NCI-H446 treated with DMSO at 0.1 percent for 48 hours (cell line): ENCODE data around the gene SRRM5.
"Not testable (repeated sequence)": the region's sequence is repeated elsewhere in the genome, so short reads cannot be mapped to it uniquely, and the experiment has no call there.

Source experiments
- DNase-seq: peaks from one replicate; lab custom pipeline; 2025; lab: John Stamatoyannopoulos, UW

SRRM5 gene, protein sequence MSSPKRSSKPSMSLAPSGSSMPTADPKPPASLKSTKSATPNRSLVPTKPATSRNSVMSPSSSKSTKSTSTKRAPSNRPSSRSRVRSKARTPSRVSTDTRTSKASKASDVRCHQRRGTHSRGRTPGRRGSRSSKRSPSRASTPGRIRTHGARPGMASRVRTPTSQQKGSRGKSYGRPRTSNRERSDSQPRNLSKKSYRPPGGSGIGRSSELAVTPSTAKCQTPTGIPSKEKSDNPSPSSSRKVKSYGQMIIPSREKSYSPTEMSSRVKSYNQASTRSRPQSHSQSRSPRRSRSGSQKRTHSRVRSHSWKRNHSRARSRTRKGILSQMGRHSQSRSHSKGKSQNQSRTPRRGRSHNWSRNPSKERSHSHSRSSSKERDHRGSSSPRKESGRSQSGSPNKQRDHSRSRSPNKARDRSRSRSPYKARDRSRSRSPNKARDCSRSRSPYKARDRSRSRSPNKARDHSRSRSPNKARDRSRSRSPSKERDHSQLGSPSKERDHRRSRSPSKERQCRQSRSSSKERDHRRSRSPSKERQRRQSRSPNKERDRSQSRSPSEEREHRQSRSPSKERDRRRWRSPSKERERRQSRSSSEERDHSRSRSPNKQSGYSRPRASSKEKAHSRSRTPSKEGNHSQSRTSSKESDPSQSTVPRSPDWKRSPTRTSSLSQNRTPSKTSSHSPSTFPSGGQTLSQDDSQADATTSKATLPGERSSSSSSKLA

DNA sequence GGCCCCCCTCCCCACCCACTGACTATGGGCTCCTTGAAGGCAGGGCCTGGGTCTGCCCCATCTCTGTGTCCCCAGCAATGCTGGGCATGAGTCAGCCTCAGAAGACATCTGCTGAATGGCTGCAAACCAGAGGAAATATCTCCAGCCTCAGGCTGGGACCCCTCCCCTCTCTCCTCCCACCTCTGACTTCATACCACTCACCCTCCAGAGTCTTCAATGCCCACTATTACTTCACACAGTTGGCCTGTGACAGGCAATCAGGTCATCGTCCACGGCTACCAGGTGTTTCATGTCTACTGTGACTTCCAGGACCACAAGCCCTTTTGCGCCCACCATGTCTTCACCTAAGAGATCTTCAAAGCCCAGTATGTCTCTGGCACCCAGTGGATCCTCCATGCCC is at the start of gene SRRM5:
SRRM5 (plus strand) TSS at position 301 of the 400 bp plus-strand sequence; CDS start at position 335, 34 bp downstream.
- DNase-seq = no peak

DNA sequence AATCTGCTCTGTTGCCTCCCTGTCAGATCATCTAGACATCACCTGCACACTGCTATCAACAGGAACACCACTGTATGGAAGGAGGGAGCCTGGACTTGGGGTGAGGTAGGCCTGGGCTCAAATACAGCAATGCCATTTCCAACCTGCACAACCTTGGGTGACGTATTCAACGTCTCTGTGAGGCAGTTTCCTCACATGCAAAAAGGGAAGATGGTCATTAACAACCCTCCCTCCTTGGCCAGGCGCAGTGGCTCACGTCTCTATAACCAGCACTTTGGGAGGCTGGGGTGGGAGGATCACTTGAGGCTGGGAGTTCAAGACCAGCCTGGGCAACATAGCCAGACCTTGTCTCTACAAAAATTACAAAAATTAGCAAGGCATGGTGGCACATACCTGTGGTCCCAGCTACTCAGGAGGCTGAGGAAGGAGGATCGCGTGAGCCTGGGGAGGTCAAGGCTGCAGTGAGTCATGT is 49.6 kb upstream of the SRRM5 start:
- DNase-seq = no peak

DNA sequence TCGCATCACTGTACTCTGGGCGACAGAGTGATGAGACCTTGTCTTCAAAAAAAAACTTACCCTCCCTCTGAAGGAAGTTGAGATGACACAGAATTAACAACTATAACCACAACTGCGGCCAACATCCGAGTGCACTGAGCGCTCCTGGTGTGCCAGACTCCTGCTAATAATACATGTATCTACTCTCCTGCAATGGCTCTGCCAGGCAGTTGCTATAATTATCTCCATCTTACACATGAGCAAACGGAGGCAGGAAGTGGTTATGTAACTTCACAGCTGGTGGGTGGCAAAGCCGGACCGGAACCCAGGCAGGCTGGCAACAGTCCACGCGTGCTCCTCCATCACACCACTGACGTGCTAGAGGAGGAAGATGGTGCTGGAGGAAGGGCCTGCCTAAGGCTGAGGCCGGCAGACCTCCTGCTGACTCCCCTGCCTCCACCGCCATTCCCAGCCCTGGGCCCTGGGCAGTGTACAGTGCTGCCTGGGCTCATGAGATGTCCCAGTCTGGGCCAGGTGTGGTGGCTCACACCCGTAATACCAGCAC is 49.1 kb upstream of the SRRM5 start:
- peak; percentile 53 for DNase-seq

DNA sequence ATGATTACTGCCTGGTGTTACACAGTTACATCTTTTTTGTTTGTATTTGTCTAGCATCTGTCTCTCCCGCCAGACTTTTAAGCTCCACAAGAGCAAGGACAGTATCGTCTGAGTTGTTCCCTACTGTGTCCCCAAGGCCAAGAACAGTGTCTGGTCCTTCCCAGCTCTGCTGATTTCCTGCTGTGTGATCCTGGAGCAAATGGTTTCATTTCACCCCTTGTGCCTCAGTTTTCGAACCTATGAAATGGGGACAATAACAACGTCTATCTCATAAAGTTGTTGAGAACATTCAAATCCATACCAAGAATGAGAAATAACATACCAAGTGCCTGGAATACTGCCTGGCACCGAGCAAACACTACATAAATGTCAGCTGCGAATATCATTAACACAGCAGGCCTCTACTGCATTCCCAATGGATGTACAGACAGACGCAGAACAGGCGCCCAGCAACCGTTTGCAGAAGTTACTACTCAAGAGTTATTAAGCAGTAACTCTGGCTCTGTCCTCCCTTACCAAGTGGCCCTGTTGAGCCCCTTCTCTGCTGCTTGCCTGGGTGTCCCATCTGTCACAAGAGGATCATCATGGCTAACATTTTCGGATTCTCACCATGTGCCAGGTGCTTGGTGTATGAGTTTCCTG is 48.0 kb upstream of the SRRM5 start:
- DNase-seq = no peak

DNA sequence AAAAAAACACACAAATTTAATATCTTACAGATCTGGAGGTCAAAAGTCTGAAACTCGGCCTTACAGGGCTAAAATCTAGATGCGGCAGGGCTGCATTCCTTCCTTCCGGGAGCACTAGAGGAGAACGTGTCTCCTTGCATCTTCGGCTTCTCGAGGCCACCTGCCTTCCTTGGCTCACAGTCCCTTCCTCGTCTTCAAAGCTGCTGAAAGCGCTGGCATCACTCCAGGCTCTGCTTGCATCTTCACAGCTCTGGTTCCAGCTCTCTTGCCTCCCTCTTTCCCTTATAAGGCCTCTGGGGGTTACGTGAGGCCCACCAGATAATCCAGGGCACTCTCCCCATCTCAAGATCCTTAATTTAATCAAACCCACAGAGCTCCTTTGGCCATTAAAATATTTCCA is 47.1 kb upstream of the SRRM5 start:
- peak; percentile 46 for DNase-seq

DNA sequence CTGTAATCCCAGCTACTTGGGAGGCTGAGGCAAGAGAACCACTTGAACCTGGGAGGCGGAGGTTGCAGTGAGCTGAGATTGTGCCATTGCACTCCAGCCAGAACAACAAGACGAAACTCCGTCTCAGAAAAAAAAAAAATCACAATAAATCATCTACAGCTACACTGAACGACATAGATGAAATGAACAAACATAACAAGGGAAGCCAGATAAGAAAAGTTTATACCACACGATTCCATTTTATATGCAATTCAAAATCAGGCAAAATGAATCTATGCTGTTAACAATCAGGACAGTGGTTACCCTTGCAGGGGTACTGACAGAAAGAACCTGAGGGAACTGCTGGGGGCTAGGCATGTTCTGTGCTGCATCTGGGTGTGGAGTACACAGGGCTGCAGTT is 42.2 kb upstream of the SRRM5 start:
- DNase-seq = no peak

DNA sequence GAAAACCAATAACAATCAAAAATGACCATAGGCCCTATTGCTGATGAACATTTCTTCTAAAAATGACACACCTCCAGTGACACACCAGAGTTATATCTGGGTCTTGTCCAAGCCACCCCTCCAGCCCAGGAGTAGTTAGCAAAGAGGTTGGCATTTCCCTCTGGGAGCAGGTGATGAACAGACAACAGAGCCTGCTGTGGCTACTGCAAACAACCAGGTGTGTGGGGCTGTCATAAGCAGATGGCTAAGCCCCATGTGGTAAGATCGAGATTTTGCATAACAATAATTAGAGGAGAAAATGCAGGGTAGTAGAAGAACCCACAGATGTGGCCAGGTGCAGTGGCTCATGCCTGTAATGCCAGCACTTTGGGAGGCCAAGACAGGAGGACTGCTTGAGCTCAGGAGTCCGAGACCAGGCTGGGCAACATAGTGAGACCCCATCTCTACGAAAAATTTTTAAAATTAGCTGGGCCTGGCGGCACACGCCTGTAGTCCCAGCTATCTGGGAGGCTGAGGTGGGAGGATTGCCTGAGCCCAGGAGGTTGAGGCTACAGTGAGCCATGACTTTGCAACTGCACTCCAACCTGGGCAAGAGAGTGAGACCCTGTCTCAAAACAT is 41.6 kb upstream of the SRRM5 start:
- DNase-seq = no peak

DNA sequence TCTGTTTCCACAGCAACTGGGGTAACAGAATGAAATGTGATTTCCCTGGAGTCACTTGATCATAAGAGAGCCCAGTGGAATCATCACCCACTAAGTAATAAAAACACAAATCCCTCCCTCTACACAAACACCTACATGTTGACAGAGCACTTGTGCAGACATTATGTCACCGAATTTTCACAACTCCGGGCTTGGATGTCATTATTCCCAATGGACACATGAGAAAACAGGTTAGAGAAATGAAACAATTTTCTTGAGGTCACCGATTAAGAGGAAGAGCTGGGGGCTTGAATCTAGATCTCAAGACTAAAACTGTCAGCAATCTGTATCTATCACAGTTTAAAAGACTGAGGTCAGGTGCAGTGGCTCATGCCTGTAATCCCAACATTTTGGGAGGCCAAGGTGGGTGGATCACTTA is 39.7 kb upstream of the SRRM5 start:
- DNase-seq = no peak

DNA sequence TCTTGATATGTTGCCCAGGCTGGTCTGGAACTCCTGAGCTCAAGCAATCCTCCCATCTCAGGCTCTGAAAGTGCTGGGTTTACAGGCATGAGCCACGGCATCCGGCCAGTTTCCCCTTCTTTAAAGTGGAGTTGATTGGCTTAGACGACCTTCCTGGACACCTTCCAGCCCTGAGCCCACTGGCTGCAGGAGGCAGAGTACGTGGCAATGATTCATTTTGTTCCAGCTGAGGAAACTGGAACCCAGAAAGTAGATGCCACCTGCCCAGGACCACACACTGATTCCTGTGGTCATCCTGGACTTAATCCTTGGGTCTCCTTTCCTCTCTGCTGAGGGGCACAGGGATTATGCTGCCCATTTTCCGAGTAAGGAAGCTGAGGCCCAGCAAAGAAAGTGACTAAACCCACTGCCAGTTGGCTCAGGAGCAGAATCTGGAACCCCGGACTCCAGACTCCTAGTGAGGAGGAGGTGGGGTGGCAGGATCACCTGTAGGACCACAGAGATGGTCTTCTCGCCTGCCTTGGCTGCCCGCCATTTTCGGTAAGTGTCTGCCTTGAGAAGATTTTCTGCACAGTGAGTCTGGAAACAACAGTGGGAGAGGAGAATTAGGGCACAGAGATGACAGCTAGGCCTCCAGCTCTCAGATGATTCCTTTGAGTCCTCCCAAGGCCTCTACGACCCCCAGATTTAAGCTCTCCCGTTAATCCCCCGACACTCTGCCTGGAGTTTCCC is 37.3 kb upstream of the SRRM5 start:
- no peak for DNase-seq

DNA sequence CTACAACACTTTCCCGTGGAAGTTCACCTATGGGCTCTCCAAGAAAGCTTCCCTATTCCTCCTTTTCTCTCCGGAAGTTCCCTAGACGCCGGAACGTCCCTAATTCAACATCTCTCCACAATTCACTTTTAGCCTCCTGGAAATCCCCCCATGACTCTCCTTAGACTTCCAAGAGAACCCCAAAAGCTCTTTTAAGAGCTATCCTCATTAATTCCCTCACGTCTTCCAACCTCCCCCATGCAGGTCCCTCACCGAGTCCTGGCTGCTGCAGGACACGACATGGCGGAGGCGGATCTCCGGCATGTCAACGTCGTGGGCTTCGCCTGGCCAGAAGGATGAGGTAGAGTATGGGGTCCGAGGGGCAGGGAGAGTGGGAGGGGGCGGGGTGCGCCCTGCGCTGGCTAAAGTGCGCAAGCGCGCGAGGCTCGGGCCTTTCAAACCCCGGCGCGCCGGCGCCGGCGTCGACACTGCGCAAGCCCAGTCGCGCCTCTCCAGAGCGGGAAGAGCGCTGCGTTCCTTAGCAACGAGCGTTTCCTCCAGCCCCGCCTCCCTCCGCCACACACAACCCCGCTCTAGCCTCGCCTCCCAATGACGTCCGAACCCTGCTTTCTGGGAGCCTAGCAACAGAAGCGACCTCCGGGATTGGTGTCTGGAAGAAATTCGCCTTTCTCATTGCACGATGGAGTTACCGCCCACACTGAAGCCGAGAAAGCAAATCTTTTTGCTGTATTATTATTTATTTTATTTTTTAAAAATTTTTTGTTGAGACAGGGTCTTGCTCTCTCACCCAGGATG is 36.5 kb upstream of the SRRM5 start, which contains the start of the genes PINLYP and XRCC1:
PINLYP (plus strand) TSS at position 646 of the 795 bp plus-strand sequence. CDS start 1,391 bp downstream, outside the sequence.
XRCC1 (minus strand) TSS at position 372 of the 795 bp plus-strand sequence; CDS start at position 303, 69 bp downstream.
- DNase-seq = peak; percentile 97

DNA sequence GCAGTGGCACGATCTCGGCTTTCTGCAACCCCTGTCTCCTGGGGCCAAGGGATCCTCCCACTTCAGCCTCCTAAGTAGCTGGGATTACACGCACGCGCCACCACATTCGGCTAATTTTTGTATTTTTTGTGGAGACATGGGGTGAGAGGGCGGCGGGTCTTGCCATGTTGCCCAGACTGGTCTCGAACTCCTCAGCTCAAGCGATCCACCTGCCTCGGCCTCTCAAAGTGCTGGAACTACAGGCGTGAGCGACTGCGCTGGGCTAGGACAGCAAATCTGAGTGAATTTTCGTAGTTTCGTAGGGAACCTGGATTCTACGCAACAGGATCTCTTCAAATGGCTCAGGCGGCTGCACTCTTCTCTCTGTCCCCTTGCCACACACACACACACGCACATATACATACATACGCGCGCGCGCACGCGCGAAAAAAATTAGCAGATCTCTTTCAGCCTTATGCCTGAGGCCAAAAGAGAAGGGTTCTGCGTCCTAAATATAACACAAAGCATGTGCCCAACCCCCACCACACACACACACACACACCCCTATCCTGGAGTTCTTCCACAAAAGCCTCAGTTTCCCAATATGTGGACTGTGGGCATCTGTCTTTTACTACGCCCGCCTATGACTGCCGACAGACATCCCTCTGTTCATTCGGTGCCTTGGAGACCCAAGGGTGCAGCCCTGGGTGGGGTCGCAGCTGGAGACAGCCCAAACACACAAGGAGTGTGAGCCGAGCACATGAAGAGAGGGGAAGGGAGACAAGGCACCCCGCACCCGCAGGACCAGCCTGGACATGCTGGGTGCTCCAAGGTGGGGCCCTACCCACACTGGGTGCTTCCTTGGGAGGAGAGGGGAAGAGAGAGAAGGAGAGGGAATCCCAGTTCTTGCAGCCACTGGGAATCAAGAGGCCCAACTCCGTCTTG is 35.7 kb upstream of the SRRM5 start:
- DNase-seq = no peak

DNA sequence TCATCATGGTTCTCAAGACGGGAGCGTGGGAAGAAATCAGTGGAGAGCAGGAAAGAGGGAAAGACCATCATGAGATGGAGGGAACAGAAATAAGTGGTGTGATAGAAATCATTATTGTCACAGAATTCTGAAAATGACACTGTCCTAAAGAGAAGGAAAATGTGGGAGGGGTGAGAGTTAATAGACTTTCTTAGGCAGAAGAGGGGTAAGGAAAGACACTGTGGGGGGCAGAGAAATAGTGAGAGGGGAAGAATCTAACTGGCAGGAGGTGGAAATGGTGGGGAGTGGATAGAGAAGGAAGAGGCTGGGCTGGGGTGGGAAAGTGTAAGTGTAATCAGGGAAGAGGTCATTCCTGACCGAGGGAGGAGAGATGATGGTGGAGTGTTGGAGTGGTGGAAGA is 33.1 kb upstream of the SRRM5 start:
- DNase-seq = no peak

DNA sequence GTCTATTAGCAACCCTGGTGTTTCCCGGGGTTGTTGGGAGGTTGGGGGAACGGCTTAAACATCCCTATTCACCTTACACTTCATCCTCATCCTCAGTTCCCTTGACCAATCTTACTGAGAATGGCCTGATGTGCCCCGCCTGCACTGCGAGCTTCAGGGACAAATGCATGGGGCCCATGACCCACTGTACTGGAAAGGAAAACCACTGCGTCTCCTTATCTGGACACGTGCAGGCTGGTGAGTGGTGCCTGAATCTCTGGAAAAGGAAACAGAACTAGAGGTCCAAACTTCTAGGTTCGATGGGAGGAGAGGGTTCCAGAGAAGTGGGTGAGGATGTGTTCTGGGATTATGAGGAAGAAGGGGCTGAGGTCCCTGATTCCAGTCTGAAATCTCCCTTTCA is 30.4 kb upstream of the SRRM5 start:
- DNase-seq = no peak

DNA sequence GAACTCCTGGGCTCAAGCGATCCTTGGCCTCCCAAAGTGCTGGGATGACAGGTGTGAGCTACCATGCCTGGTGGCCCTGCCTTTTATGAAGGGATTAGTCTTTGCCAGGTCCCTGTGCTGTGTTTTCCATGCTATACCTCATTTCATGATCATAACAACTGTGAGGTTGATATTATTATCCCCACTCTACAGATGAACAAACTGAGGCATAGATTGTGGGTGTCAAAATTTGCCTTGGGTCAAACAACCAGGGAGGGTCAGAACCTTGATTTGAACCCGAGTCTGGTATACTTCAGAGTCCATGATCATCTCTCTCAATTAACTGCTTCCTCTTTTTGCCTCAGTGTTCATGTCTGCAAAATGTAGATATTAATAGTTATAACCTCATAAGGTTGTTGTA is 29.4 kb upstream of the SRRM5 start:
- DNase-seq = no peak

DNA sequence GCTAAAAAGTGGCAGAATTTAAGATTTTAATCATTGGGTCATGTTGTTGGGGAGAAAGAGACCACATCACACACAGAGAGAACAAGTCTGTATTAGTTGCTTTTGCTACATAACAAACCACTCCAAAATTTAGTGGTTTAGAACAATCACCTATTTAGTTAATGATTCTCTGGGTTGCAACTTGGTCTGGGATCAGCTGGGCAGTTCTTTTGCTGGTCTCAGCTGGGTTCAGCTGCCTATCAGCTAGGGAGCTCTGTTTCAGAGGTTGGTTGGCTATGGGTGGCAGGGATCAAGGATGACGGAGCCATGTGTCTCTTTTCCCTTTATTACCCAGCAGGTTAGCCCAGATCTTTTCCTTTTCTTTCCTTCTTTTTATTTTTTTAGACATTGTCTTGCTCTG is 27.4 kb upstream of the SRRM5 start:
- no peak for DNase-seq

DNA sequence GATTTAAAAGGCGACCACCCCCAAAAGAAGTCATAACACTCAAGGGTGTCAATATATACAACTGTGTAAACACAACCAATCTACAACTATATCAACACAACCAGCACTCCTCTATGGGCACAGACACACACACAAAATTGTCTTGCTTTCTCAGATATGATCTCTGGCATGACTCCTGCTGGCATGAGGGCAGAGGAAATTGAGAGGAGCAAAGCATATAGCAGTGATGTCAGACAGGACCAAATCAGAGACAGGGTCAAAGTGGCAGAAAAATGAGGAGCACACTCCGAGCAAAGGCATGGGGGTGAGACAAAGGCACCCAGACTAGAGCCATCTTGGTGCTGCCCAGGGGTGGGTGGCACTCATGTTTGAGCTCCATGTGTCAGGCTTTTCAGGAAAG is 25.5 kb upstream of the SRRM5 start:
- no peak for DNase-seq

DNA sequence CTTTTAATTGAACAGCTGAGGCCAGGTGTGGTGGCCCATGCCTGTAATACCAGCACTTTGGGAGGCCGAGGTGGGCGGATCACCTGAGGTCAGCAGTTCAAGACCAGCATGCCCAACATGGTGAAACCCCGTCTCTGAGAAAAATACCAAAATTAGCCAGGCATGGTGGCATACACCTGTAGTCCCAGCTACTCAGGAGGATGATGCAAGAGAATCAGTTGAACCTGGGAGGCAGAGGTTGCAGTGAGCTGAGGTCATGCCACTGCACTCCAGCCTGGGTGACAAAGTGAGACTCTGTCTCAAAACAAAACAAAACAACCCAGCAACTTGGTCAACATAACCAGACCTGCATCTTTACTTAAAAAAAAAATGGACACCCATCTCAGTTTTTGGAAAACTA is 24.9 kb upstream of the SRRM5 start:
- not testable (repeated sequence) for DNase-seq

DNA sequence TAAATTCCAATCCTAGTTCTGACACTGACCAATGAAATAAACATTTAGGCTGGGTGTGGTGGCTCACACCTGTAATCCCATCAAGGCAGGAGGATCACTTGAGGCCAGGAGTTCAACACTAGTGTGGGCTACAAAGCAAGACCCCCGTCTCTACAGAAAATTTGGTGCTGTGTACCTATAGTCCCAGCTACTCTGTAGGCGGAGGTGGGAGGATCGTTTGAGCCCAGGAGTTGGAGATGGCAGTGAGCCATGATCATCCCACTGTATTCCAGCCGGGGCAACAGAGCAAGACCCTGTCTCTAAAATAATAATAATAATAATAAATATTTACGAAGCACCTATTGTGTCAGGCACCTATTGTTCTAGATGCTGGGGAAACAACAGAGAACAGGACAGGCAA is 22.6 kb upstream of the SRRM5 start:
- DNase-seq = no peak

DNA sequence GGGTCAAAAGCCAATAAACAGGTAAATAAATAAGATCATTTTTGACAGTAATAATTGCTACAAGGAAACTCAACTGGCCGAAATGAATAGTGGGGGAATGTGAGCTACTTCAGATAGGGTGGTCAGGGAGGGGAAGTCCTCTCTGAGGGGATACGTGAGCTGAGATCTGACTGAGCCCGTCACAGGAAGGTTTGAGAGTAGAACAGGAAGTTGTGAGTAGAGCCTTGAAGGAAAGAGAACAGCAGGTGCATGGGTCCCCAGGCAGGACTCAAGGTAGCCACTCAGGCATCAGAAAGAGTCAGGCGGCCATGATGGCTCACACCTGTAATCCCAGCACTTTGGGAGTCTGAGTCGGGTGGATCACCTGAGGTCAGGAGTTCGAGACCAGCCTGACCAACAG is 22.2 kb upstream of the SRRM5 start:
- DNase-seq = no peak
